Measurements from ENCODE around the gene TIRAP. TPM values are rescaled to one million over a fixed set of nuclear protein-coding genes. Genes with fewer than 3 reads are reported as not detected.

Gene TIRAP
- total RNA-seq, 4 donors from 2014 or later: 8.6 to 15.2 (median 12.6) TPM

GRCh38 chr11:126337474-126338241 is 54.8 kb downstream of the TIRAP start:
- H3K4me1 ChIP-seq: peaks cover 23% of the 10 kb centered on the region
- TF ChIP-seq CTCF (IDR thresholded peaks at IDR 0.05) (no peak), POLR2AphosphoS5 (IDR thresholded peaks at IDR 0.05) (no peak), POLR2A (IDR thresholded peaks at IDR 0.05) (no peak), EP300 (IDR thresholded peaks at IDR 0.05) (no peak)
- WGBS: 96% methylated on average over 15 of the region's 15 CpGs
- DNase-seq (ENCODE audit: low spot score in 2 of 2): peak; percentile 57 to 58
- no peaks in the 10 kb centered on the region for H3K27me3 ChIP-seq
- H3K27ac ChIP-seq: no peak overlapping the region
- H3K36me3 ChIP-seq: peaks cover 23% of the 10 kb centered on the region
- no peaks in the 10 kb centered on the region for H3K9me3 ChIP-seq
- H3K4me3 ChIP-seq: no peak overlapping the region

- WGBS: 82% methylated on average over 7 of the region's 7 CpGs
- Histone ChIP-seq H3K4me1 (peaks cover 22% of the 10 kb centered on the region), H3K4me3 (no peak overlapping the region), H3K27ac (no peak overlapping the region), H3K9me3 (no peaks in the 10 kb centered on the region), H3K27me3 (no peaks in the 10 kb centered on the region), H3K36me3 (peaks cover 29% of the 10 kb centered on the region)
- peak; percentile 4 to 37 for DNase-seq (ENCODE audit: low spot score in 2 of 2)
- TF ChIP-seq POLR2AphosphoS5 (IDR thresholded peaks at IDR 0.05) (no peak), POLR2A (IDR thresholded peaks at IDR 0.05) (no peak), CTCF (IDR thresholded peaks at IDR 0.05) (no peak), EP300 (IDR thresholded peaks at IDR 0.05) (no peak)
These were observed 55.6 kb downstream of the TIRAP start for GRCh38 chr11:126338346-126339055.

- peaks cover 36% of the 10 kb centered on the region for H3K36me3 ChIP-seq
- H3K9me3 ChIP-seq: no peaks in the 10 kb centered on the region
- H3K27ac ChIP-seq: no peak overlapping the region
- WGBS: 76% methylated on average over 14 of the region's 15 CpGs
- peak in 1 of 2 donors; percentile 62 for DNase-seq (ENCODE audit: low spot score in 2 of 2)
- peaks cover 22% of the 10 kb centered on the region for H3K4me1 ChIP-seq
- no peak overlapping the region for H3K4me3 ChIP-seq
- no peak for TF ChIP-seq POLR2A (IDR thresholded peaks at IDR 0.05)
- TF ChIP-seq EP300 (IDR thresholded peaks at IDR 0.05): no peak
- TF ChIP-seq POLR2AphosphoS5 (IDR thresholded peaks at IDR 0.05): no peak
- TF ChIP-seq CTCF (IDR thresholded peaks at IDR 0.05): no peak
- H3K27me3 ChIP-seq: no peaks in the 10 kb centered on the region
These were observed 56.4 kb downstream of the TIRAP start for GRCh38 chr11:126339073-126339862.

GRCh38 chr11:126339863-126340434 is 57.1 kb downstream of the TIRAP start:
- TF ChIP-seq POLR2AphosphoS5 (IDR thresholded peaks at IDR 0.05) (peak in 1 of 3 donors; percentile 12), EP300 (IDR thresholded peaks at IDR 0.05) (no peak)
- H3K36me3 ChIP-seq: peaks cover 43% of the 10 kb centered on the region
- 52% methylated on average over 10 of the region's 11 CpGs for WGBS
- H3K4me1 ChIP-seq: peaks cover 22% of the 10 kb centered on the region
- H3K4me3 ChIP-seq: no peak overlapping the region
- no peaks in the 10 kb centered on the region for H3K27me3 ChIP-seq
- no peaks in the 10 kb centered on the region for H3K9me3 ChIP-seq
- H3K27ac ChIP-seq: peak overlapping the region; percentile 15
- peak in 1 of 2 donors; percentile 86 for DNase-seq (ENCODE audit: low spot score in 2 of 2)

- no peak overlapping the region for H3K27ac ChIP-seq
- 60% methylated on average over 7 of the region's 7 CpGs for WGBS
- no peaks in the 10 kb centered on the region for H3K27me3 ChIP-seq
- H3K36me3 ChIP-seq: peaks cover 47% of the 10 kb centered on the region
- no peak for TF ChIP-seq CTCF (IDR thresholded peaks at IDR 0.05)
- no peak for TF ChIP-seq POLR2A (IDR thresholded peaks at IDR 0.05)
- TF ChIP-seq EP300 (IDR thresholded peaks at IDR 0.05): no peak
- no peak for TF ChIP-seq POLR2AphosphoS5 (IDR thresholded peaks at IDR 0.05)
- peak in 1 of 2 donors; percentile 65 for DNase-seq (ENCODE audit: low spot score in 2 of 2)
- no peak overlapping the region for H3K4me3 ChIP-seq
- H3K9me3 ChIP-seq: no peaks in the 10 kb centered on the region
- peaks cover 22% of the 10 kb centered on the region for H3K4me1 ChIP-seq
These were observed 58.2 kb downstream of the TIRAP start for GRCh38 chr11:126340960-126341606.
